HPDE6-E6E7 (cell line): ENCODE measurements around the gene ADARB2.
"Not testable (repeated sequence)": the region's sequence is repeated elsewhere in the genome, so short reads cannot be mapped to it uniquely, and the experiment has no call there.

ENCODE experiments used
- DNase-seq: peaks from one replicate; pipeline ENCODE4 v3.0.0; 2011; ENCODE audit warnings: missing footprints; ENCODE audit errors: extremely low spot score

Gene ADARB2

GRCh38 chr10:1267148-1267547, 470.2 kb downstream of the ADARB2 start:
- DNase-seq, result no peak

GRCh38 chr10:1266033-1266802, 471.1 kb downstream of the ADARB2 start:
- no peak for DNase-seq

- DNase-seq, result no peak
Observed at GRCh38 chr10:1264001-1264400, 473.3 kb downstream of the ADARB2 start.

GRCh38 chr10:1257274-1257673, 480.1 kb downstream of the ADARB2 start:
- DNase-seq, result no peak

- no peak for DNase-seq
Observed at GRCh38 chr10:1256432-1256725, 480.9 kb downstream of the ADARB2 start.

- DNase-seq, result no peak
Observed at GRCh38 chr10:1255600-1256431, 481.5 kb downstream of the ADARB2 start.

GRCh38 chr10:1255118-1255517, 482.2 kb downstream of the ADARB2 start:
- no peak for DNase-seq

GRCh38 chr10:1253523-1254353, 483.6 kb downstream of the ADARB2 start:
- no peak for DNase-seq

- DNase-seq, result no peak
Observed at GRCh38 chr10:1251769-1252168, 485.6 kb downstream of the ADARB2 start.

GRCh38 chr10:1249142-1249920, 488.0 kb downstream of the ADARB2 start:
- no peak for DNase-seq

GRCh38 chr10:1248262-1248630, 489.1 kb downstream of the ADARB2 start:
- DNase-seq, result not testable (repeated sequence)

GRCh38 chr10:1247598-1248261, 489.6 kb downstream of the ADARB2 start:
- no peak for DNase-seq

GRCh38 chr10:1244493-1244892, 492.8 kb downstream of the ADARB2 start:
- DNase-seq, result no peak

- DNase-seq, result no peak
Observed at GRCh38 chr10:1243486-1244234, 493.7 kb downstream of the ADARB2 start.

GRCh38 chr10:1242975-1243374, 494.4 kb downstream of the ADARB2 start:
- no peak for DNase-seq

- DNase-seq, result no peak
Observed at GRCh38 chr10:1241973-1242935, 495.1 kb downstream of the ADARB2 start.

GRCh38 chr10:1241322-1241890, 495.9 kb downstream of the ADARB2 start:
- no peak for DNase-seq

GRCh38 chr10:1240341-1240775, 497.0 kb downstream of the ADARB2 start:
- DNase-seq, result no peak

GRCh38 chr10:1233031-1233430, 504.3 kb downstream of the ADARB2 start:
- no peak for DNase-seq
